Kidney (tissue), 14 donors: Measurements from ENCODE around the gene ITGB7. TPM values are rescaled to one million over a fixed set of nuclear protein-coding genes. Genes with fewer than 3 reads are reported as not detected.

Experiments used
- DNase-seq, 5 donors: peaks; one replicate each; pipeline ENCODE4 v3.0.0-alpha.2; 2013 to 2020
- FAIRE-seq: peaks from 2 replicates; lab custom pipeline; 2012; peaks lifted over from hg19 to GRCh38; lab: Jason Lieb, UNC
- H3K27ac ChIP-seq, 2 donors: one replicate each; pipeline ENCODE4 v1.7.0; 2013; ENCODE audit warnings: low read depth in 2 of 2, low read length in 2 of 2, inconsistent platforms in 1 of 2
- H3K27me3 ChIP-seq: one replicate; pipeline ENCODE4 v1.7.1; 2013; ENCODE audit warnings: low read length, inconsistent platforms; ENCODE audit not compliant: control insufficient read depth, insufficient read depth
- H3K36me3 ChIP-seq, 3 donors: one replicate each; pipeline versions ENCODE4 v1.7.0 to v1.7.1; 2013; ENCODE audit warnings: low read length in 3 of 3, control low read depth in 1 of 3, inconsistent platforms in 1 of 3; ENCODE audit not compliant: insufficient read depth in 3 of 3, control insufficient read depth in 2 of 3
- H3K4me1 ChIP-seq, 3 donors: one replicate each; pipeline versions ENCODE4 v1.7.0 to v1.7.1; 2013; ENCODE audit warnings: low read length in 3 of 3, inconsistent platforms in 1 of 3, low read depth in 1 of 3; ENCODE audit not compliant: control insufficient read depth in 2 of 3, insufficient read depth in 2 of 3
- H3K4me3 ChIP-seq, 3 donors: one replicate each; pipeline versions ENCODE4 v1.7.0 to v1.8.1; 2013; ENCODE audit warnings: low read length in 3 of 3, control low read depth in 1 of 3, inconsistent platforms in 1 of 3
- H3K9ac ChIP-seq, 3 donors: one replicate each; pipeline versions ENCODE4 v1.7.0 to v1.7.1; 2013; ENCODE audit warnings: low read length in 3 of 3, control low read depth in 1 of 3, inconsistent platforms in 1 of 3
- H3K9me3 ChIP-seq, 3 donors: one replicate each; pipeline versions ENCODE4 v1.7.0 to v1.7.1; 2013; ENCODE audit warnings: low read length in 3 of 3, control low read depth in 1 of 3, inconsistent platforms in 1 of 3; ENCODE audit not compliant: control insufficient read depth in 2 of 3, insufficient read depth in 1 of 3
- intact Hi-C: fragments of 100-400 bp; cut with DNase I; formaldehyde crosslinking; loops from one replicate; pipeline ENCODE4 v1.11.1; 2022
- polyA plus RNA-seq: library from polyadenylated mRNA; stranded (reverse); fragments of 350-450 nt; fragmentation: Illumina TruSeq; extraction: RNeasy Lipid Tissue Mini Kit (QIAGEN cat#74804); gene quantifications from one replicate; pipeline ENCODE4 v1.2.3, GENCODE V29; 2014; ENCODE audit warnings: low read depth, low replicate concordance; ENCODE audit not compliant: insufficient read depth
- total RNA-seq: library from RNA; stranded (reverse); fragmentation: NEBNext Ultra II Directional; extraction: Animal tissue kit (Norgen Biotek cat#: 25700); gene quantifications from one replicate; pipeline ENCODE4 v1.2.1, GENCODE V29; 2021
- TF ChIP-seq, protein P1 (sequence below): IDR thresholded peaks from 3 replicates; pipeline ENCODE4 v1.5.1; 2012; ENCODE audit warnings: mild to moderate bottlenecking, moderate library complexity, borderline replicate concordance; ENCODE audit not compliant: insufficient read depth; ENCODE audit errors: extremely low read depth
- donor health status: control.
- donor health status: control.
- donor health status: control.
- donor health status: control.
- donor health status: control.
- donor health status: DM: yes; HTN: yes; CAD: no.
- donor health status: Normal renal cell carcinoma (clear cell type).

Gene ITGB7
- total and polyA plus RNA-seq, 2 donors from 2014 or later, result 11.0 to 14.5 TPM

DNA sequence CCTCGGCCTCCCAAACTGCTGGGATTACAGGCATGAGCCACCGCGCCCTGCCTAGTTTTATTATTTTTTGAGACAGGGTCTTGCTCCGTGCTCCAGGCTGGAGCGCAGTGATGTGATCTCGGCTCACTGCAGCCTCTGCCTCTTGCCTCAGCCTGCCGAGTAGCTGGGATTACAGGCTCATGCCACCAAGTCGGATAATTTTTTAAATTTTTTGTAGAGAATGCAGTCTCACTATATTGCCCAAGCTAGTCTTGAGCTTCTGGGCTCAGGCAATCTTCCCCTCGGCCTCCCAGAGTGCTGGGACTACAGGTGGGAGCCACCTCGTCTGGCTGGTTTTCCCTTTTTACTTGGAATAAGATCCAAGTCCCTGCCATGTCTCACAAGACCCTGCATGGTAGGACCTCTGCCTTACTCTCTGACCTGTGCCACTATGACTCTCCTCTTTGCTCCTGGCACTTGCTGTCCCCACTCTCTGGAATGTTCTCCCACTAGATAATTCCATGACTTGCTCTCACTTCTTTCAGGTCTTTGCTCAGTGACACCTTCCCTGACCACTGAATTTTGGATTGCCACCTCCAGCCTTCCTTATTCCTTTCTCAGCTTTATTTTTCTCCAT is 32.7 kb upstream of the ITGB7 start:
- Histone ChIP-seq H3K9ac (no peak overlapping the region), H3K4me1 (no peaks in the 10 kb centered on the region), H3K36me3 (no peaks in the 10 kb centered on the region), H3K9me3 (no peaks in the 10 kb centered on the region), H3K27me3 (no peaks in the 10 kb centered on the region), H3K4me3 (no peak overlapping the region), H3K27ac (no peak overlapping the region)
- intact Hi-C loops, result no loop called here
- DNase-seq (no peak), FAIRE-seq (no peak)
- TF ChIP-seq, protein P1, sequence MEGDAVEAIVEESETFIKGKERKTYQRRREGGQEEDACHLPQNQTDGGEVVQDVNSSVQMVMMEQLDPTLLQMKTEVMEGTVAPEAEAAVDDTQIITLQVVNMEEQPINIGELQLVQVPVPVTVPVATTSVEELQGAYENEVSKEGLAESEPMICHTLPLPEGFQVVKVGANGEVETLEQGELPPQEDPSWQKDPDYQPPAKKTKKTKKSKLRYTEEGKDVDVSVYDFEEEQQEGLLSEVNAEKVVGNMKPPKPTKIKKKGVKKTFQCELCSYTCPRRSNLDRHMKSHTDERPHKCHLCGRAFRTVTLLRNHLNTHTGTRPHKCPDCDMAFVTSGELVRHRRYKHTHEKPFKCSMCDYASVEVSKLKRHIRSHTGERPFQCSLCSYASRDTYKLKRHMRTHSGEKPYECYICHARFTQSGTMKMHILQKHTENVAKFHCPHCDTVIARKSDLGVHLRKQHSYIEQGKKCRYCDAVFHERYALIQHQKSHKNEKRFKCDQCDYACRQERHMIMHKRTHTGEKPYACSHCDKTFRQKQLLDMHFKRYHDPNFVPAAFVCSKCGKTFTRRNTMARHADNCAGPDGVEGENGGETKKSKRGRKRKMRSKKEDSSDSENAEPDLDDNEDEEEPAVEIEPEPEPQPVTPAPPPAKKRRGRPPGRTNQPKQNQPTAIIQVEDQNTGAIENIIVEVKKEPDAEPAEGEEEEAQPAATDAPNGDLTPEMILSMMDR, result no peak

DNA sequence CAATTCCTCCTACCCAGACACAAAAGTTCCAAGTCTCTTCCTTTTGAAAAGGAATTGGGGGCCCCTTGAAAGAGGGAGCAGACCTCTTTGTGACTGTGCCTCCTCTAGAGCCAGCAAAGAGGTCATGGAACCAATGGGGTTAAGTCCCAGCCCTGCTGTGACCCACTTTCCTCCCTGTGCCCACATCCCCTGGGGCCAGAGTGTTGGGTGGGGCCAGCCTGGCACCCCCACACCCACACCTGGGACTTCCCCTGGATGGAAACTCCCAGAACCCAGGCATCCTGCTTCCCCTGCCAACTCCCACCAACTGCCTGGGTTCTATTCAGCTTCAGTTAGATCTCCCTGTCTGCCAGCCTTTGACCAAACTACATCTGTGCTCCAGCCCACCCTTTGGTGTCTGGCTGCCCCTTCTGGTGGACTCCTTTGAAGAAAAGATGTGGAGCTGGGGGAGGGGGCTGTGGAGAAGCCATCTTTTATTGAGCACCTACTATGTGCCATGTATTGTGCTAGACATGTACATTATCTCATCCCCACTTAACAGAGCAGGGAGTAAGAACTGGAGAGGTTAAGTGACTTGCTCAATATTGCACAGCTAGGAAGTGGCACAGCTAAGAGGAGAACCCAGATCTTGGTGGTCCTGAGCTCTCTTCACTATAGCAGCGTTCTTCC is 29.5 kb upstream of the ITGB7 start:
- TF ChIP-seq, protein P1, result no peak
- no peaks in the 10 kb centered on the region for H3K9me3 ChIP-seq
- no peaks in the 10 kb centered on the region for H3K36me3 ChIP-seq
- no peak overlapping the region for H3K9ac ChIP-seq
- DNase-seq (peak in 1 of 5 donors; percentile 32), FAIRE-seq (no peak)
- no peaks in the 10 kb centered on the region for H3K27me3 ChIP-seq
- intact Hi-C loops, result no loop called here
- H3K4me1 ChIP-seq, result peaks cover 0 to 19% (median 4%) of the 10 kb centered on the region in 3 donors
- no peak overlapping the region for H3K4me3 ChIP-seq
- no peak overlapping the region for H3K27ac ChIP-seq

DNA sequence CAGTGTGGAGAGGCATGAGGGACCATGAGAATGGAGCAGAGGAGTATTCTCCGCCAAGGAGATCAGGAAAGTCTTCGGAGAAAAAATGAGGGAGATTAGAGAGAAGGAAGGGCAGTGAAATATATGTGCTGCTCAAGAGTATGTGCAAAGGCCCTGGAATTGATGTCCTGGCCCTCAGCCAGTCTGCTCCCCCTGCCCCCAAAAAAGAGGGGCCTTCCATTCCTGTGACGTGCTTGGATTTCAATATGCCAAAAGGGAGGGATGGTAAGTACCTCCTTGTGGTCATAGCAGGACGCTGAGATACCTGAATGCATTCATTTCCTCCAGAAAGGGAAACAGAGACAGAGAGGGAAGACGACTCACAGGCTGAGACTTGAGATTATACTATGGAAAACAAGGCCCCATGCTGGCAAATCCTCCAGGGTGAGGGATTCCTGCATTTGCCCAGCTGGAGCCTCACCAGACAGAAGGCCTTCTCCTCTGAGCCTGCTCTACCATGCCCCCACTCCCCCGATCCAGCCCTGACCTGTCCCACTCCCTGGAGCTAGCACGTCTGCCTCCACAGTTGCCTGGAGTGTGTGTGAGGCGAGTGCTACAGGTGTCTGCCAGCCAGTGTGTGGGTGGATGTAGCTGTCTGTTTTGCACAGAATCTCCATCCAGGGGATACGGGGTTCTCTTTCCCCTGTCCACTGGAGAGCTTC is 28.8 kb upstream of the ITGB7 start:
- Histone ChIP-seq H3K9ac (no peak overlapping the region), H3K27ac (no peak overlapping the region), H3K9me3 (no peaks in the 10 kb centered on the region), H3K4me1 (peaks cover 0 to 23% (median 7%) of the 10 kb centered on the region in 3 donors), H3K36me3 (no peaks in the 10 kb centered on the region), H3K4me3 (no peak overlapping the region), H3K27me3 (no peaks in the 10 kb centered on the region)
- intact Hi-C loops, result no loop called here
- DNase-seq (peak in 1 of 5 donors; percentile 31), FAIRE-seq (no peak)
- TF ChIP-seq, protein P1, result no peak
